Small intestine (tissue), 7 donors: ENCODE results near the gene CHD9NB. TPM values are rescaled to one million over a fixed set of nuclear protein-coding genes. Genes with fewer than 3 reads are reported as not detected.

Source experiments
- DNase-seq, 2 donors: peaks; one replicate each; pipeline versions ENCODE4 v3.0.0 to v3.0.0-alpha.2; 2013
- FAIRE-seq: peaks from 2 replicates; lab custom pipeline; 2012; peaks lifted over from hg19 to GRCh38; lab: Jason Lieb, UNC
- H3K27ac ChIP-seq, 3 donors: one replicate each; pipeline ENCODE4 v1.5.1; 2013; ENCODE audit warnings: low read length in 2 of 3, mild to moderate bottlenecking in 2 of 3, control low read depth in 1 of 3, inconsistent platforms in 1 of 3, low read depth in 1 of 3, moderate library complexity in 1 of 3
- H3K27me3 ChIP-seq, 3 donors: one replicate each; pipeline ENCODE4 v1.6.1; 2013; ENCODE audit warnings: low read length in 3 of 3, inconsistent platforms in 1 of 3; ENCODE audit not compliant: control insufficient read depth in 3 of 3, insufficient read depth in 3 of 3
- H3K36me3 ChIP-seq, 3 donors: one replicate each; pipeline ENCODE4 v1.6.1; 2013; ENCODE audit warnings: low read length in 3 of 3, inconsistent platforms in 1 of 3, low read depth in 1 of 3, mild to moderate bottlenecking in 1 of 3, moderate library complexity in 1 of 3; ENCODE audit not compliant: control insufficient read depth in 3 of 3, insufficient read depth in 2 of 3
- H3K4me1 ChIP-seq, 3 donors: one replicate each; pipeline ENCODE4 v1.6.1; 2013; ENCODE audit warnings: low read length in 2 of 3, inconsistent platforms in 1 of 3, low read depth in 1 of 3, mild to moderate bottlenecking in 1 of 3, moderate library complexity in 1 of 3; ENCODE audit not compliant: control insufficient read depth in 3 of 3, insufficient read depth in 2 of 3
- H3K4me3 ChIP-seq, 3 donors: one replicate each; pipeline ENCODE4 v1.5.1; 2013; ENCODE audit warnings: low read length in 3 of 3, control low read depth in 1 of 3, inconsistent platforms in 1 of 3, low read depth in 1 of 3, mild to moderate bottlenecking in 1 of 3, moderate library complexity in 1 of 3
- H3K9me3 ChIP-seq, 2 donors: one replicate each; pipeline ENCODE4 v1.6.1; 2013; ENCODE audit warnings: low read depth in 1 of 2, low read length in 1 of 2; ENCODE audit not compliant: control insufficient read depth in 2 of 2, insufficient read depth in 1 of 2
- WGBS, 3 donors: extraction: QIAGEN DNeasy Blood & Tissue Kit; methylation state at CpG; one replicate each; pipeline ENCODE4 v1.1.7; 2013; 5-methylcytosine and 5-hydroxymethylcytosine counted together
- polyA plus RNA-seq, 4 donors: library from polyadenylated mRNA; stranded (reverse) in 3 of 4; unstranded in 1 of 4; fragments of 200-250 nt in 3 of 4; fragments of 120-200 nt in 1 of 4; gene quantifications; one replicate each; pipeline versions ENCODE4 v1.2.1 to v1.2.3, GENCODE V29; 2013
- donor health status: healthy with polysubstance abuse.
- donor health status: control.
- donor health status: control.
- donor health status: Bipolar disorder and iron deficiency.
- donor health status: healthy.

Gene CHD9NB
- polyA plus RNA-seq, 4 donors: 0.83 to 2.7 (median 1.0) TPM

GRCh38 chr16:53068423-53068833 is 15.7 kb upstream of the CHD9NB start:
- Histone ChIP-seq H3K9me3 (no peaks in the 10 kb centered on the region), H3K4me1 (peaks cover 0 to 7% (median 7%) of the 10 kb centered on the region in 3 donors), H3K27me3 (no peaks in the 10 kb centered on the region), H3K36me3 (peaks cover 0 to 17% (median 0%) of the 10 kb centered on the region in 3 donors), H3K4me3 (no peak overlapping the region), H3K27ac (no peak overlapping the region)
- no peak for FAIRE-seq
- DNase-seq: no peak
- 78 to 91% (median 90%) methylated on average over 4 of the region's 4 CpGs for WGBS, 3 donors

- Histone ChIP-seq H3K9me3 (no peaks in the 10 kb centered on the region), H3K27me3 (no peaks in the 10 kb centered on the region), H3K36me3 (peaks cover 0 to 16% (median 0%) of the 10 kb centered on the region in 3 donors), H3K27ac (no peak overlapping the region), H3K4me1 (peaks cover 0 to 7% (median 7%) of the 10 kb centered on the region in 3 donors), H3K4me3 (no peak overlapping the region)
- DNase-seq: no peak
- 81 to 90% (median 83%) methylated on average over 2 of the region's 2 CpGs for WGBS, 3 donors
- FAIRE-seq: no peak
Observed at GRCh38 chr16:53067675-53068074, 15.0 kb upstream of the CHD9NB start.

- no peak overlapping the region for H3K27ac ChIP-seq
- DNase-seq: no peak
- WGBS, 3 donors: 75 to 89% (median 85%) methylated on average over 6 of the region's 6 CpGs
Observed at GRCh38 chr16:53065461-53066061, 12.9 kb upstream of the CHD9NB start.

DNA sequence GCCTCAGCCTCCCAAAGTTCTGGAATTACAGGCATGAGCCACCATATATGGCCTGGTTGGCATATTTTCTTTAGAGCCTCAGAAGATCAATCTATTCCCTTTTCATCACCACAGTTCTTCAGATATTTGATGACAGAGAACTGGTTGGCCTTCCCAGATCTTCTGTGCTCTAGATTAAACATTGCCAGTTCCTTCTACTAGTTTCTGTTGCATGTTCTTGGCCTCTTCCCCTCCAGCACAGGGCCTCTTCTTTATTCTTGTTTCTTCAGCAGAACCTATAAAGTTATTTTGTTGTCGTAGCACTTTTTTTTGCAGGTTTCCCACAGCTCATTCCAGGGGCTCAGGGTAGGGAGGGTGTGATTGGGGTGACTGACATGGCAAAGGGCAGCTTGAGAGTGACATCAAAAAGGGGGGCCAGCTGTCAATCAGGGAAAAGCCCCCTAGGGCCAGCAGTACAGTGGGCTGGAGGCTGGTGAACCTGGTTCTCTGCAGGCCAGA is 11.4 kb upstream of the CHD9NB start:
- Histone ChIP-seq H3K4me1 (peaks cover 0 to 8% (median 6%) of the 10 kb centered on the region in 3 donors), H3K9me3 (no peaks in the 10 kb centered on the region), H3K4me3 (no peak overlapping the region), H3K27me3 (no peaks in the 10 kb centered on the region), H3K27ac (no peak overlapping the region), H3K36me3 (peaks cover 0 to 18% (median 0%) of the 10 kb centered on the region in 3 donors)
- 90 to 94% (median 93%) methylated on average over 1 of the region's 1 CpG for WGBS, 3 donors
- no peak for DNase-seq
- no peak for FAIRE-seq

More at GRCh38 chr16:53065461-53066061, 12.9 kb upstream of the CHD9NB start:
- peaks cover 0 to 15% (median 0%) of the 10 kb centered on the region in 3 donors for H3K36me3 ChIP-seq
- peaks cover 0 to 8% (median 6%) of the 10 kb centered on the region in 3 donors for H3K4me1 ChIP-seq
- H3K9me3 ChIP-seq: no peaks in the 10 kb centered on the region
- no peak overlapping the region for H3K4me3 ChIP-seq
- no peaks in the 10 kb centered on the region for H3K27me3 ChIP-seq
- FAIRE-seq: no peak

DNA sequence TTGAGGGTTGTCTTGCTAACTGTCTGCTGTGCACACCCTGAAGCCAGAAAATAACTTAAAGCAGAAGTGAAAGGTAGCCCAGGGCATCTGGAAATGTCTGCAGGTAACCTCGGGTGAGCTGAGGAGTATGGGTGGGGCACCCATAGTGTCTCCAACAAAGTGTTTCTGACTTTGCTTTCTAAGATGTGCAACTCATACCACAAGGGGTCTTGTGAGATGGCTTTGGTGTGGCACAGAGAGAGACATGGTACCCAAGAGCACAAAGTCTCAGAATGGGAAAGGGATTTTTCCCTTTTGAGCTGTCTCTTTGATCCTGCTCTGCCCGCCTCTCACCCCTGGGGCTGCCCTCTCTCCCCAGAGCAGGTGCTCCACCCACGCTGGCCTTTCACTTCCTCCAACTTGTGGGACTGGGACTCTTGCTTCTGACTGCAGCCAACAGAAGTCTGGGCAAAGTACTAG is 9.0 kb upstream of the CHD9NB start:
- no peak for FAIRE-seq
- DNase-seq: peak; percentile 71 to 89
- peaks cover 0 to 5% (median 0%) of the 10 kb centered on the region in 3 donors for H3K36me3 ChIP-seq
- peaks cover 0 to 8% (median 6%) of the 10 kb centered on the region in 3 donors for H3K4me1 ChIP-seq
- no peak overlapping the region for H3K4me3 ChIP-seq
- no peaks in the 10 kb centered on the region for H3K27me3 ChIP-seq
- no peaks in the 10 kb centered on the region for H3K9me3 ChIP-seq
- WGBS, 3 donors: 4 to 24% (median 22%) methylated on average over 3 of the region's 3 CpGs
- peak overlapping the region; percentile 4 to 52 (median 48) for H3K27ac ChIP-seq

GRCh38 chr16:53061256-53061655 is 8.6 kb upstream of the CHD9NB start:
- H3K27me3 ChIP-seq: no peaks in the 10 kb centered on the region
- peaks cover 0 to 5% (median 0%) of the 10 kb centered on the region in 3 donors for H3K36me3 ChIP-seq
- H3K4me1 ChIP-seq: peaks cover 0 to 9% (median 8%) of the 10 kb centered on the region in 3 donors
- H3K9me3 ChIP-seq: no peaks in the 10 kb centered on the region
- 82 to 88% (median 87%) methylated on average over 5 of the region's 5 CpGs for WGBS, 3 donors
- no peak overlapping the region for H3K4me3 ChIP-seq
- peak overlapping the region in 2 of 3 donors; percentile 48 to 52 for H3K27ac ChIP-seq
- no peak for FAIRE-seq
- DNase-seq: no peak

- Histone ChIP-seq H3K27me3 (no peaks in the 10 kb centered on the region), H3K4me1 (peaks cover 0 to 12% (median 12%) of the 10 kb centered on the region in 3 donors), H3K9me3 (no peaks in the 10 kb centered on the region), H3K36me3 (peaks cover 0 to 5% (median 0%) of the 10 kb centered on the region in 3 donors), H3K27ac (no peak overlapping the region), H3K4me3 (no peak overlapping the region)
- DNase-seq (no peak), FAIRE-seq (no peak)
- 68 to 93% (median 92%) methylated on average over 7 of the region's 7 CpGs for WGBS, 3 donors
Observed at GRCh38 chr16:53059672-53060071, 7.0 kb upstream of the CHD9NB start.

- FAIRE-seq (no peak), DNase-seq (no peak)
- Histone ChIP-seq H3K27ac (no peak overlapping the region), H3K9me3 (no peaks in the 10 kb centered on the region), H3K4me3 (no peak overlapping the region), H3K27me3 (no peaks in the 10 kb centered on the region), H3K4me1 (peaks cover 0 to 18% (median 12%) of the 10 kb centered on the region in 3 donors), H3K36me3 (peaks cover 0 to 3% (median 0%) of the 10 kb centered on the region in 3 donors)
- 73 to 90% (median 84%) methylated on average over 5 of the region's 5 CpGs for WGBS, 3 donors
Observed at GRCh38 chr16:53058882-53059281, 6.2 kb upstream of the CHD9NB start.
